ENCODE measurements around the gene SLC16A12.

The SLC16A12 gene

GRCh38 chr10:89403043-89403442 lies 132.4 kb downstream of the SLC16A12 start:
- no peak overlapping the region for H3K27ac ChIP-seq (ENCODE audit: low read length, poor library complexity, severe bottlenecking)
- no peak overlapping the region for H3K4me2 ChIP-seq (ENCODE audit: low read length, poor library complexity, severe bottlenecking)
- H3K4me3 ChIP-seq (ENCODE audit: insufficient read depth in 1 of 2, low read depth in 1 of 2, low read length in 2 of 2), result no peak overlapping the region
- H2AK5ac ChIP-seq (ENCODE audit: low read length, severe bottlenecking), result no peak overlapping the region
- 100% methylated on average over 1 of the region's 2 CpGs for WGBS
- H4K8ac ChIP-seq (ENCODE audit: low read length), result no peak overlapping the region
- no peak overlapping the region for H2AFZ ChIP-seq (ENCODE audit: low read depth, low read length)
- no peak overlapping the region for H3K9ac ChIP-seq (ENCODE audit: low read length)
- no peak overlapping the region for H3K23ac ChIP-seq (ENCODE audit: low read length in 2 of 2)
- no peaks in the 10 kb centered on the region for H3K4me1 ChIP-seq (ENCODE audit: control insufficient read depth, insufficient read depth, low read depth, low read length)
- no peak overlapping the region for H3K4ac ChIP-seq (ENCODE audit: low read depth in 1 of 2, low read length in 2 of 2)
- no peak overlapping the region for H3K18ac ChIP-seq (ENCODE audit: low read depth in 1 of 2, low read length in 2 of 2)
- H2BK15ac ChIP-seq (ENCODE audit: low read depth, poor library complexity, severe bottlenecking), result no peak overlapping the region
- no peak overlapping the region for H2BK5ac ChIP-seq (ENCODE audit: low read depth, low read length, poor library complexity, severe bottlenecking)
- H2BK12ac ChIP-seq (ENCODE audit: low read length in 2 of 2), result no peak overlapping the region
- no peak for DNase-seq
- peaks cover 2% of the 10 kb centered on the region for H3K79me1 ChIP-seq (replicated peaks; ENCODE audit: low read length, poor library complexity, severe bottlenecking)
- no peak overlapping the region for H2BK120ac ChIP-seq (ENCODE audit: low read depth, low read length)
- H3K36me3 ChIP-seq (ENCODE audit: control insufficient read depth in 1 of 2, insufficient read depth in 2 of 2, low read depth in 1 of 2, low read length in 2 of 2), result peaks cover 0 to 44% of the 10 kb centered on the region in 2 experiments
- no peaks in the 10 kb centered on the region for H3K27me3 ChIP-seq (ENCODE audit: control insufficient read depth in 1 of 2, insufficient read depth in 1 of 2, low read length in 2 of 2)
- no peaks in the 10 kb centered on the region for H3K9me3 ChIP-seq (ENCODE audit: control insufficient read depth, low read length)
- H4K91ac ChIP-seq (ENCODE audit: low read length), result no peak overlapping the region
- H3K14ac ChIP-seq (ENCODE audit: low read length in 2 of 2), result no peak overlapping the region

GRCh38 chr10:89399956-89400355 lies 135.4 kb downstream of the SLC16A12 start:
- H3K79me1 ChIP-seq (replicated peaks; ENCODE audit: low read length, poor library complexity, severe bottlenecking), result peaks cover 4% of the 10 kb centered on the region
- H3K36me3 ChIP-seq (ENCODE audit: control insufficient read depth in 1 of 2, insufficient read depth in 2 of 2, low read depth in 1 of 2, low read length in 2 of 2), result peaks cover 0 to 59% of the 10 kb centered on the region in 2 experiments
- H2AFZ ChIP-seq (ENCODE audit: low read depth, low read length), result no peak overlapping the region
- H3K23ac ChIP-seq (ENCODE audit: low read length in 2 of 2), result no peak overlapping the region
- H3K27ac ChIP-seq (ENCODE audit: low read length, poor library complexity, severe bottlenecking), result no peak overlapping the region
- no peak overlapping the region for H3K14ac ChIP-seq (ENCODE audit: low read length in 2 of 2)
- H3K27me3 ChIP-seq (ENCODE audit: control insufficient read depth in 1 of 2, insufficient read depth in 1 of 2, low read length in 2 of 2), result no peaks in the 10 kb centered on the region
- H2BK15ac ChIP-seq (ENCODE audit: low read depth, poor library complexity, severe bottlenecking), result no peak overlapping the region
- H4K8ac ChIP-seq (ENCODE audit: low read length), result no peak overlapping the region
- H2BK12ac ChIP-seq (ENCODE audit: low read length in 2 of 2), result no peak overlapping the region
- no peak overlapping the region for H3K4ac ChIP-seq (ENCODE audit: low read depth in 1 of 2, low read length in 2 of 2)
- no peak overlapping the region for H2BK5ac ChIP-seq (ENCODE audit: low read depth, low read length, poor library complexity, severe bottlenecking)
- H3K4me3 ChIP-seq (ENCODE audit: insufficient read depth in 1 of 2, low read depth in 1 of 2, low read length in 2 of 2), result no peak overlapping the region
- H3K9ac ChIP-seq (ENCODE audit: low read length), result no peak overlapping the region
- WGBS, result no CpG with 5 or more reads among the region's 1 CpG
- no peak overlapping the region for H3K4me2 ChIP-seq (ENCODE audit: low read length, poor library complexity, severe bottlenecking)
- H3K9me3 ChIP-seq (ENCODE audit: control insufficient read depth, low read length), result no peaks in the 10 kb centered on the region
- no peak overlapping the region for H2BK120ac ChIP-seq (ENCODE audit: low read depth, low read length)
- no peak for DNase-seq
- H3K4me1 ChIP-seq (ENCODE audit: control insufficient read depth, insufficient read depth, low read depth, low read length), result no peaks in the 10 kb centered on the region
- H3K18ac ChIP-seq (ENCODE audit: low read depth in 1 of 2, low read length in 2 of 2), result peak overlapping the region in 1 of 2 experiments; percentile 23
- no peak overlapping the region for H4K91ac ChIP-seq (ENCODE audit: low read length)
- no peak overlapping the region for H2AK5ac ChIP-seq (ENCODE audit: low read length, severe bottlenecking)

GRCh38 chr10:89398003-89398749 lies 137.2 kb downstream of the SLC16A12 start:
- peak overlapping the region; percentile 49 for H2BK120ac ChIP-seq (ENCODE audit: low read depth, low read length)
- peaks cover 0 to 44% of the 10 kb centered on the region in 2 experiments for H3K36me3 ChIP-seq (ENCODE audit: control insufficient read depth in 1 of 2, insufficient read depth in 2 of 2, low read depth in 1 of 2, low read length in 2 of 2)
- peak; percentile 82 for DNase-seq
- no peak overlapping the region for H3K9ac ChIP-seq (ENCODE audit: low read length)
- H3K4me2 ChIP-seq (ENCODE audit: low read length, poor library complexity, severe bottlenecking), result no peak overlapping the region
- no peak overlapping the region for H4K91ac ChIP-seq (ENCODE audit: low read length)
- 30% methylated on average over 4 of the region's 5 CpGs for WGBS
- H3K27me3 ChIP-seq (ENCODE audit: control insufficient read depth in 1 of 2, insufficient read depth in 1 of 2, low read length in 2 of 2), result no peaks in the 10 kb centered on the region
- peak overlapping the region in 1 of 2 experiments; percentile 67 for H3K4ac ChIP-seq (ENCODE audit: low read depth in 1 of 2, low read length in 2 of 2)
- H3K79me1 ChIP-seq (replicated peaks; ENCODE audit: low read length, poor library complexity, severe bottlenecking), result peaks cover 4% of the 10 kb centered on the region
- no peak overlapping the region for H3K23ac ChIP-seq (ENCODE audit: low read length in 2 of 2)
- H4K8ac ChIP-seq (ENCODE audit: low read length), result no peak overlapping the region
- peaks cover 2% of the 10 kb centered on the region for H3K4me1 ChIP-seq (ENCODE audit: control insufficient read depth, insufficient read depth, low read depth, low read length)
- no peak overlapping the region for H3K27ac ChIP-seq (ENCODE audit: low read length, poor library complexity, severe bottlenecking)
- no peak overlapping the region for H2BK5ac ChIP-seq (ENCODE audit: low read depth, low read length, poor library complexity, severe bottlenecking)
- H2BK12ac ChIP-seq (ENCODE audit: low read length in 2 of 2), result no peak overlapping the region
- H2BK15ac ChIP-seq (ENCODE audit: low read depth, poor library complexity, severe bottlenecking), result no peak overlapping the region
- no peaks in the 10 kb centered on the region for H3K9me3 ChIP-seq (ENCODE audit: control insufficient read depth, low read length)
- H3K4me3 ChIP-seq (ENCODE audit: insufficient read depth in 1 of 2, low read depth in 1 of 2, low read length in 2 of 2), result no peak overlapping the region
- H2AFZ ChIP-seq (ENCODE audit: low read depth, low read length), result no peak overlapping the region
- no peak overlapping the region for H3K14ac ChIP-seq (ENCODE audit: low read length in 2 of 2)
- peak overlapping the region in 1 of 2 experiments; percentile 48 for H3K18ac ChIP-seq (ENCODE audit: low read depth in 1 of 2, low read length in 2 of 2)
- H2AK5ac ChIP-seq (ENCODE audit: low read length, severe bottlenecking), result no peak overlapping the region

- no peak overlapping the region for H3K4ac ChIP-seq (ENCODE audit: low read depth in 1 of 2, low read length in 2 of 2)
- H3K9me3 ChIP-seq (ENCODE audit: control insufficient read depth, low read length), result no peaks in the 10 kb centered on the region
- H3K36me3 ChIP-seq (ENCODE audit: control insufficient read depth in 1 of 2, insufficient read depth in 2 of 2, low read depth in 1 of 2, low read length in 2 of 2), result peaks cover 0 to 25% of the 10 kb centered on the region in 2 experiments
- no peak overlapping the region for H3K23ac ChIP-seq (ENCODE audit: low read length in 2 of 2)
- no peak overlapping the region for H3K4me2 ChIP-seq (ENCODE audit: low read length, poor library complexity, severe bottlenecking)
- H2AFZ ChIP-seq (ENCODE audit: low read depth, low read length), result no peak overlapping the region
- peaks cover 4% of the 10 kb centered on the region for H3K79me1 ChIP-seq (replicated peaks; ENCODE audit: low read length, poor library complexity, severe bottlenecking)
- H2BK120ac ChIP-seq (ENCODE audit: low read depth, low read length), result no peak overlapping the region
- H3K18ac ChIP-seq (ENCODE audit: low read depth in 1 of 2, low read length in 2 of 2), result peak overlapping the region; percentile 9 to 56
- H3K14ac ChIP-seq (ENCODE audit: low read length in 2 of 2), result no peak overlapping the region
- H4K8ac ChIP-seq (ENCODE audit: low read length), result peak overlapping the region; percentile 77
- H3K4me1 ChIP-seq (ENCODE audit: control insufficient read depth, insufficient read depth, low read depth, low read length), result peaks cover 4% of the 10 kb centered on the region
- 97% methylated on average over 2 of the region's 2 CpGs for WGBS
- no peaks in the 10 kb centered on the region for H3K27me3 ChIP-seq (ENCODE audit: control insufficient read depth in 1 of 2, insufficient read depth in 1 of 2, low read length in 2 of 2)
- no peak overlapping the region for H2BK15ac ChIP-seq (ENCODE audit: low read depth, poor library complexity, severe bottlenecking)
- DNase-seq, result no peak
- H3K9ac ChIP-seq (ENCODE audit: low read length), result no peak overlapping the region
- peak overlapping the region; percentile 69 for H4K91ac ChIP-seq (ENCODE audit: low read length)
- no peak overlapping the region for H3K4me3 ChIP-seq (ENCODE audit: insufficient read depth in 1 of 2, low read depth in 1 of 2, low read length in 2 of 2)
- H2AK5ac ChIP-seq (ENCODE audit: low read length, severe bottlenecking), result no peak overlapping the region
- peak overlapping the region; percentile 78 to 86 for H2BK12ac ChIP-seq (ENCODE audit: low read length in 2 of 2)
- no peak overlapping the region for H3K27ac ChIP-seq (ENCODE audit: low read length, poor library complexity, severe bottlenecking)
- H2BK5ac ChIP-seq (ENCODE audit: low read depth, low read length, poor library complexity, severe bottlenecking), result no peak overlapping the region
Observed at GRCh38 chr10:89395141-89395540, 140.3 kb downstream of the SLC16A12 start.

Data from mesenchymal stem cell (in vitro differentiated cells and primary cell).